HFFc6 (cell line): ENCODE results near the gene HIPK2. TPM values are rescaled to one million over a fixed set of nuclear protein-coding genes. Genes with fewer than 3 reads are reported as not detected.
A peak's percentile ranks its signal among the peaks of the same experiment; 100 is the strongest.

Source experiments
- DNase-seq: peaks from one replicate; pipeline ENCODE4 v3.0.0-alpha.2; 2018
- H3K27ac Mint-ChIP-seq: 2 replicates; pipeline ENCODE4 v1.8.0; 2020; ENCODE audit warnings: mild to moderate bottlenecking, mixed read lengths
- H3K27me3 Mint-ChIP-seq: 2 replicates; pipeline ENCODE4 v1.8.0; 2021; ENCODE audit warnings: mild to moderate bottlenecking, moderate library complexity, mixed read lengths; ENCODE audit not compliant: insufficient read depth
- H3K36me3 Mint-ChIP-seq: 2 replicates; pipeline ENCODE4 v1.8.0; 2021; ENCODE audit warnings: low read depth, mixed read lengths
- H3K4me1 Mint-ChIP-seq: 2 replicates; pipeline ENCODE4 v1.8.0; 2020; ENCODE audit warnings: low read depth, mixed read lengths
- H3K4me3 Mint-ChIP-seq: 2 replicates; pipeline ENCODE4 v1.8.0; 2020; ENCODE audit warnings: mild to moderate bottlenecking, moderate library complexity, mixed read lengths
- H3K9me3 Mint-ChIP-seq: 2 replicates; pipeline ENCODE4 v1.8.0; 2020; ENCODE audit warnings: mild to moderate bottlenecking, mixed read lengths
- total RNA-seq, 6 experiments: library from RNA; stranded (reverse); fragmentation: NEBNext Ultra II Directional; extraction: Animal tissue kit (Norgen Biotek cat#: 25700); gene quantifications; 2 replicates in 1 of 6; 3 replicates in 5 of 6; pipeline ENCODE4 v1.2.3, GENCODE V29; 2021
- TF ChIP-seq, protein P1 (sequence below): fragments of 200-600 bp; sonication (generic); IDR thresholded peaks from 2 replicates; pipeline ENCODE4 v1.5.0; 2021; ENCODE audit warnings: antibody characterized with exemption, mild to moderate bottlenecking

Gene HIPK2
- total RNA-seq, 6 experiments from 2014 or later = 14.6 to 33.4 (median 31.4) TPM

GRCh38 chr7:139735466-139735865, 42.3 kb downstream of the HIPK2 start:
- TF ChIP-seq, protein P1, sequence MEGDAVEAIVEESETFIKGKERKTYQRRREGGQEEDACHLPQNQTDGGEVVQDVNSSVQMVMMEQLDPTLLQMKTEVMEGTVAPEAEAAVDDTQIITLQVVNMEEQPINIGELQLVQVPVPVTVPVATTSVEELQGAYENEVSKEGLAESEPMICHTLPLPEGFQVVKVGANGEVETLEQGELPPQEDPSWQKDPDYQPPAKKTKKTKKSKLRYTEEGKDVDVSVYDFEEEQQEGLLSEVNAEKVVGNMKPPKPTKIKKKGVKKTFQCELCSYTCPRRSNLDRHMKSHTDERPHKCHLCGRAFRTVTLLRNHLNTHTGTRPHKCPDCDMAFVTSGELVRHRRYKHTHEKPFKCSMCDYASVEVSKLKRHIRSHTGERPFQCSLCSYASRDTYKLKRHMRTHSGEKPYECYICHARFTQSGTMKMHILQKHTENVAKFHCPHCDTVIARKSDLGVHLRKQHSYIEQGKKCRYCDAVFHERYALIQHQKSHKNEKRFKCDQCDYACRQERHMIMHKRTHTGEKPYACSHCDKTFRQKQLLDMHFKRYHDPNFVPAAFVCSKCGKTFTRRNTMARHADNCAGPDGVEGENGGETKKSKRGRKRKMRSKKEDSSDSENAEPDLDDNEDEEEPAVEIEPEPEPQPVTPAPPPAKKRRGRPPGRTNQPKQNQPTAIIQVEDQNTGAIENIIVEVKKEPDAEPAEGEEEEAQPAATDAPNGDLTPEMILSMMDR = no peak
- H3K4me1 Mint-ChIP-seq = peaks cover 90% of the 10 kb centered on the region
- DNase-seq = no peak
- H3K9me3 Mint-ChIP-seq = no peaks in the 10 kb centered on the region
- H3K36me3 Mint-ChIP-seq = peaks cover 20% of the 10 kb centered on the region
- no peaks in the 10 kb centered on the region; the same call in 1 of the 2 replicates for H3K27me3 Mint-ChIP-seq
- H3K4me3 Mint-ChIP-seq = no peak overlapping the region
- no peak overlapping the region for H3K27ac Mint-ChIP-seq

GRCh38 chr7:139734395-139734794, 43.4 kb downstream of the HIPK2 start:
- Mint-ChIP-seq H3K9me3 (no peaks in the 10 kb centered on the region), H3K36me3 (peaks cover 22% of the 10 kb centered on the region), H3K4me3 (no peak overlapping the region), H3K27ac (peak overlapping the region; percentile 24), H3K4me1 (peaks cover 90% of the 10 kb centered on the region), H3K27me3 (no peaks in the 10 kb centered on the region; the same call in 1 of the 2 replicates)
- TF ChIP-seq, protein P1 = no peak
- DNase-seq = peak; percentile 64

GRCh38 chr7:139733751-139734150, 44.0 kb downstream of the HIPK2 start:
- no peaks in the 10 kb centered on the region; the same call in 1 of the 2 replicates for H3K27me3 Mint-ChIP-seq
- H3K9me3 Mint-ChIP-seq = no peaks in the 10 kb centered on the region
- DNase-seq = no peak
- TF ChIP-seq, protein P1 = no peak
- H3K4me1 Mint-ChIP-seq = peaks cover 88% of the 10 kb centered on the region
- no peak overlapping the region; the same call in 1 of the 2 replicates for H3K27ac Mint-ChIP-seq
- H3K36me3 Mint-ChIP-seq = peaks cover 26% of the 10 kb centered on the region
- no peak overlapping the region for H3K4me3 Mint-ChIP-seq

- Mint-ChIP-seq H3K27ac (peak overlapping the region; percentile 7; the same call in 1 of the 2 replicates), H3K4me3 (no peak overlapping the region; the same call in 1 of the 2 replicates), H3K9me3 (no peaks in the 10 kb centered on the region), H3K27me3 (no peaks in the 10 kb centered on the region; the same call in none of the 2 replicates), H3K4me1 (peaks cover 84% of the 10 kb centered on the region), H3K36me3 (peaks cover 30% of the 10 kb centered on the region)
- DNase-seq = no peak
- TF ChIP-seq, protein P1 = no peak
These were observed 45.2 kb downstream of the HIPK2 start for GRCh38 chr7:139732471-139733167.

DNA sequence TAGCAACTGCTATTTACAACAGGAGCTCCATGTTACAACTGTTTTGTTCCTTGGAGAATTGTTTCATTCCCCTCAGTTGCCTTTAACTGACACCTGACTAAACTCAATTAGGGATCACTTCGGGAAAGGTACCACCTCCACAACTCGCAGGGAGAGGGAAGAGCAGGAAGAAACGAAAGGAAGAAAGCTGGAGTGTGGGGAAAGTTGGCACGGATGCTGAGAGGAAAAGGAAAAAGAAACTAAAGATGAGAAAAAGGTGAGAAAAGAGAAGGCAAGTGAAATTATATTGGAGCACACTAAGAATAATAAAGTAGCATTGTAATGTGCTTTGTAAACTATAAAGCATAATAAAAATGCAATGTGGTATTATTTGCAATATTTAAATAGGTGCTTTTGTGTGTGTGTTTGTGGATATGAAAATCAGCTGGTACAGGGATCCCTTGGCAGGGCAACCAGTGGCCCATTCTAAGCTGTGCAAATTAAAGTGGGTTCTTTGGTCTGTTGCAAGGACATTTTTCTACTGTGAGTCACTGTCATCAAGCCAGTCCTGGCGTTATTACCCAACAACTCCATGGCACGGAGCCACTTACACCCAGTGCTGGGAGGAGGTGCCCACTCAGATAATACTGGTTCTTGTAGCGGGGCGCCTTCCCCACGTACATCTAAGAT, 45.9 kb downstream of the HIPK2 start:
- Mint-ChIP-seq H3K4me3 (peak overlapping the region; percentile 62), H3K4me1 (peaks cover 84% of the 10 kb centered on the region), H3K36me3 (peaks cover 28% of the 10 kb centered on the region), H3K27me3 (peaks cover 1% of the 10 kb centered on the region), H3K9me3 (no peaks in the 10 kb centered on the region), H3K27ac (peak overlapping the region; percentile 17; the same call in 1 of the 2 replicates)
- TF ChIP-seq, protein P1 = no peak
- DNase-seq = peak; percentile 76
